GM21737 (cell line): ENCODE data around the gene TNS3.

Experiments used
- ATAC-seq: cut with Tn5 transposase; IDR thresholded peaks from one replicate; pipeline ENCODE4 v1.9.1; 2021; ENCODE audit warnings: mild to moderate bottlenecking, moderate library complexity; ENCODE audit not compliant: unreplicated experiment

Gene TNS3

DNA sequence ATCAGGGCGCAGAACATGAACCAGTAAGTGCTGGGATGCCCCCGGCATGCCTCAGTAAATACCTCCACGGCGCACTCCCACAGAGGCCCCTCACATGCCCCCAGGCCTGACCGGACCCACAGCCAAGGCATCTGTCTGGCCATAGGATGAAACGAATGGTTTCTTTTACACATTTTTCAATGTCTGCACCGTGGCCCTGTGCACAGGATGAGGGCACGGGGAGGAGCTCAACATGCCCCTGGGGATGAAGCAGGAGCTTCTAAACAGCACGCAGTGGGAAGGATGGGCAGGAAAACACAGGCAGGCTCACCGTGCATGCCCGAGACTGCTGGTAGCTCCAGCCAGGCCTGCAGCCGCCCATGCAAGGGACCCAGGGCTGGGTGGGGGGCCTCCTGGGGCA, 283.3 kb downstream of the TNS3 start:
- no peak for ATAC-seq

DNA sequence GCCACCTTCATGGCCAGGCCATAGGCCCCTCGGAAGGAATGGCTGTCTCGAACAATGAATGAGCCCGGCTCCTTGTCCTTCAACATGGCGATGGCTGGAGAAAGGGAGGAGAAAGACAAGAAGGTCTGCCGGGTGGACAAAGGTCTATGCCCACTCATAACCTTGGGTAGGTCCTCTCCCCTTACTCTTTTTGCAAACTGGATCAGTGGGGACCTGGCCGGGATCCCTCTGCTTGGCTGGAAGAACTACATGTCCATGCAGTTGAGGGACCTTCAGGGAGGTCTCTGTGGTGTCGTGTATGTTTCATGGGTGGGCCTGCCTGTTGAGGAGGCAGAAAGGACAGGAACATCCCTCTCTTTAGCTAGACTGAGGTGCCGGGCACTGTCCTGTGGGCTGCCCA, 284.8 kb downstream of the TNS3 start:
- no peak for ATAC-seq

- no peak for ATAC-seq
Measured at GRCh38 chr7:47295606-47296005, 286.3 kb downstream of the TNS3 start.

DNA sequence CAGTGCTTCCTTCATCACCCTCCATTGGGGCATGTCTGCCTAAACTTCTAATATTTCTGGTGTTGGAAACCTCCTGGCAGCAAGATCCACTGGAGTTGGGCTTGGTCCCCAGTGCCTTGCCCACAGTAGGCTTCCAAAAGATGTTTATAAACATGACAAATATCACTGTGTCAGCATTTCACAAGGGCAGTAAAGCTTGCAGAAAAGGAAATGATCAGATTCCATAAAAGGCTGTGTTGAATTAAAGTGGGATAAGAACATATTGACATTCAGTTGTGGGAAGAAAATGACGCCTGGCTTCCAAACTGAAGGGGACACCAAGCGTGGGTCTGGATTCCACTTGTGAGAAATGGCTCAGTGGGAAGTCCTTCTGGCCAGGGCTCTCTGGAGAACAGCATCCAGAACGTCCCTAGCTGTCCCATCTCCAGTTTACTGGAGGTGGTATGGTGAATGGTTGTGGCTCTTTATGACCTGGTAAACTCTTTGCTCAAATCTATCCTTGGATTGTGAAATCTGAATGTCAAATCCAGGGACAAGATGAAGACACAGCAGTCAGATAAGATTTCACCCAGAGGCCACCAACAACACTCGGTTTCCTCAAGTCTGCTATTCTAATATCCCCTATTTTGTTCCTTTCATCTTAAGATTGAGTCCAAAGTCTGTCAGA, 287.2 kb downstream of the TNS3 start:
- no peak for ATAC-seq

- ATAC-seq, result no peak
Measured at GRCh38 chr7:47293884-47294555, 287.9 kb downstream of the TNS3 start.

DNA sequence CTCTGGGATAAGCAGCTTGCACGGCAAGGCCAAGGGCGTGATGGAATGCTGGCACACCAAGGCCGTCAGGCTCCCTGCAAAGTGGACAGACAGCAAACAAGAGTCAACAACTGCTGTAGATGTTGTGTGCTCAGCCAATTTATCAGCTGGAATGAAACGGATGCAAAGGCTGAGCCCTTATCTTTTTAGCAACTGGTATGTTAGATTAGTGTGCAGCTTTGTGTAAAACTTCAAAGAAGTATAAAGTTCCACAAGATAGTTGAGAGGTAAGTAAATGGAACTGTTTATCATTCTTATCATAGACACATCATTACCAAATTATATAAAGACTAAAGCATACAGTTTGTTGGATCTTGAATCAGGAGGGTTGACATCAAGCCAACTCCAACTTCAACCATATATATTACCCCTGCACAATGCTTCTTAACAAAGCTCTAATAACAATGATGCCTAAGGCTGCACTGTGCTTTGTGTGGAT, 289.0 kb downstream of the TNS3 start:
- no peak for ATAC-seq

DNA sequence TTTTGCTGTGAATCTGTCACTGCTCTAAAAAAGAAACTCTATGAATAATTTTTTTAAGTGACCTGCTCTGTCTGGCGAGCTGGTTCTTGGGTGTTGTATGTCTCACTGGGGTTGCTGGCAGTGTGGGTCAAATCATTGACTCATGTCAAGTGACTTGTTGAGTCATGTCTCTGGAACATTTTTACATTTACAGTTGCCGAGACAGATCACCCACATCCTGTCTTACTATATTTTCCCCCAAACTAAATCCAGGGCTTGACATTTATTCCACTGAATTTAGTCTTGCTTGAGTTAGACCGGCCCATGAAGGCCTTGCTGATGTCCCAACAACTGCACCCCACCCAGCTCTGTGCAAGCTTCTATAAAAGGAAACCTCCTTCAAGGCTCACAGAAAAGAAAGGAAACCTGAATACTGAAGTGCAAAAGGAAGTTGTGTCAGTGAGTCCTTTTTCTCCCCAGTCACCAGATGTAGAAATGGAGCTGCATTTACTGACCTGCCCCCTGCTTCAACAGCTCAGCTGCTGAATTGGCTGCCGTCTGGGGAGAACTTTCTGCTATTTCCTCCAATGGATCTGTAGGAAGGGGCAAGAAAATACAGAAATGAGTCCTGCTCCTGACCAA, 290.3 kb downstream of the TNS3 start:
- ATAC-seq, result peak; percentile 93

GRCh38 chr7:47290867-47291266, 291.0 kb downstream of the TNS3 start:
- no peak for ATAC-seq

GRCh38 chr7:47290466-47290865, 291.4 kb downstream of the TNS3 start:
- no peak for ATAC-seq

- no peak for ATAC-seq
Measured at GRCh38 chr7:47288060-47288459, 293.9 kb downstream of the TNS3 start.

GRCh38 chr7:47285860-47286491, 295.9 kb downstream of the TNS3 start:
- ATAC-seq, result no peak

GRCh38 chr7:47284691-47285635, 296.9 kb downstream of the TNS3 start:
- no peak for ATAC-seq

DNA sequence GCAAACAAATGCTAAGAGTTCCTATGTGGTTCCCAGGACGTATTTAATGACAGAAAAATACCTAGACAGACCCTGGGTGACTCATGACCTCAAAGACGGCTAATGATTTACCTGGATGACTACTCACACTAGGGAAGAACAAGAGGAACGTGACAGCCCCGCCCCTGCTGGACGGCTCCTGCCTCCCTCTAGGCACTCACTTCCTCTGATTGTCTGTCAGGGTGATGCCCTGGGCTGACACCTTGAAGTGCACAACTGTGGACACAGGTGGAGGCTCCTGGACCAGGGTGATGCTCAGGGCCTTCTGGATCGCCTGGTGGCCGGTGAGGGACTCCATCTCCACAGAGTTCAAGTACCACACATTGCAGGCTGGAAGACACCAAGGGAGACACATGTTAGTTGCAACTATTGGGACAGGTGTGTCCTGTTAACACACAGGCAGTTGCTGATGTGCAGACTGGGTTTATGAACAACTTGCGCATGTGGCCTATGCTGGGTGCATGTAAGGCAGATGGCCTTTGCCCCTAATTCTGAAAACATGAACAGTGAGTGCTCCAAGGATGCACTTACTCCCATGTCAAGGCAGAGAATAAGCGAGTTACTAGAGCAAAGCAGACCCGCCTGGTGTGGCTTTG, 298.3 kb downstream of the TNS3 start:
- ATAC-seq, result no peak

DNA sequence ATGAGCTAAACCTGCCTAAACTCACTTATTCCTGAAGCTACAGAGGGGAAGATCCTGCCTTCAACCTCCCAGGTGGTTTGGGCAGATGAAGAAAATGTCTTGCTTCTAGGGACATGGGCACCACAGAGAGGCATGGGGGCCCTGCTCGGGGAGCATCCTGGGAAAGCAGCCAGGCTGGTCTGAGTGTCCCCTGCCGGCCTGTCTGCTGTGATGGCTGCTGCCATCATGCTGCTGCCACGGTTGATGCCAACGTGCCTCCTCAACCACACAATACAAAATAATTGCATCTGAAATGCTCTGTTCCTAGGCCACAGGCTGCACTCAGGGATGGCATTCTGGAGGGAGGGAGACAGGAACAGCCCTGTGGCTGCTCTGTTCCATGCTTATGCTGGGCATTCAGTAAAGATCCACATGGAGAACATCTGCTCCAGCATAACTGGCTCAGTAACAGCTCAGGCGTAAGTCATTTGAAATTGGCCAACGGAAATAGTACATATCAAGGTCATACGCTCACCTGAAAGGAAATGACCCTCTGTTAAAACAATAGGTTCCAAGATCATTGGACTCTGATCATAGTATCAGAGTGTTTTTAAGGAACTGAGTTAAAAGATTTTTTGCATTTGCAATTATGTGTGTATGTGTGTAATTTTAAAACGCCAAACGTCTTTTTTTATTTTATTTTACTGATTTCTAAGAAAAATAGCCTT, 299.0 kb downstream of the TNS3 start:
- no peak for ATAC-seq

DNA sequence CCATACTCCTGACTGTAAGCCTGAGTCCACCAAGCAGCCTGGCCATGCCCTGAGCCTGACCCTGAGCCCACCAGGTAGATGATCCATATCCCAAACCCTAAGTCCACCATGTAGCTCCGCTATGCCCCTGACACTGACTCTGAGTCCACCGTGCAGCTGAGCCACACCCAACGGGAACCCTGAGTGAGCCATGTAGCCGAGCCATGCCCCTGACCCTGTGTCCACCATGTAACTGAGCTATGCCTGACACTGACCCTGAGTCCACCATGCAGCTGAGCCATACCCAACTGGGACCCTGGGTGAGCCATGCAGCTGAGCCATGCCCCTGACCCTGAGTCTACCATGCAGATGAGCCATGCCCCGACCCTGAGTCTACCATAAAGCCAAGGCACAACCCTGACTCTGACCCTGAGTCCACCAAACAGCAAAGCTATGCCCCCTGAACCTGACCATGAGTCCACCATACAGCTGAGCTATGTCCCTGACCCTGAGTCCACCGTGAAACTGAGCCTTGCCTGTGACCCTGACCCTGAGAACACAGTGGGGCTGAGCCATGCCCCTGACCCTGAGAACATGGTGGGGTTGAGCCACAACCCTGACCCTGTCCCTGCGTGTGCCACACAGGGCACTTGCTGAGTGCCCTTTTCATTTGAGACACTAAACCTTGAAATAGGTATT, 299.8 kb downstream of the TNS3 start:
- no peak for ATAC-seq

- ATAC-seq, result no peak
Measured at GRCh38 chr7:47281161-47281560, 300.8 kb downstream of the TNS3 start.

- no peak for ATAC-seq
Measured at GRCh38 chr7:47280114-47280513, 301.8 kb downstream of the TNS3 start.

- no peak for ATAC-seq
Measured at GRCh38 chr7:47278043-47278442, 303.9 kb downstream of the TNS3 start.

- ATAC-seq, result no peak
Measured at GRCh38 chr7:47277321-47277781, 304.6 kb downstream of the TNS3 start.
